C1 segment of cervical spinal cord (tissue), 14 donors: Measurements from ENCODE around the gene LRRC41.
"Not testable (repeated sequence)": the region's sequence is repeated elsewhere in the genome, so short reads cannot be mapped to it uniquely, and the experiment has no call there.

Source experiments
- DNase-seq, 14 donors: peaks; one replicate each; lab custom pipeline; 2025; lab: John Stamatoyannopoulos, UW

LRRC41 gene

GRCh38 chr1:46244656-46245371 is 58.6 kb downstream of the LRRC41 start:
- no peak for DNase-seq

- DNase-seq: not testable (repeated sequence)
These were observed 59.6 kb downstream of the LRRC41 start for GRCh38 chr1:46243831-46244230.

- no peak for DNase-seq
These were observed 60.5 kb downstream of the LRRC41 start for GRCh38 chr1:46242918-46243317.

- not testable (repeated sequence) for DNase-seq
These were observed 61.7 kb downstream of the LRRC41 start for GRCh38 chr1:46241733-46242132.

DNA sequence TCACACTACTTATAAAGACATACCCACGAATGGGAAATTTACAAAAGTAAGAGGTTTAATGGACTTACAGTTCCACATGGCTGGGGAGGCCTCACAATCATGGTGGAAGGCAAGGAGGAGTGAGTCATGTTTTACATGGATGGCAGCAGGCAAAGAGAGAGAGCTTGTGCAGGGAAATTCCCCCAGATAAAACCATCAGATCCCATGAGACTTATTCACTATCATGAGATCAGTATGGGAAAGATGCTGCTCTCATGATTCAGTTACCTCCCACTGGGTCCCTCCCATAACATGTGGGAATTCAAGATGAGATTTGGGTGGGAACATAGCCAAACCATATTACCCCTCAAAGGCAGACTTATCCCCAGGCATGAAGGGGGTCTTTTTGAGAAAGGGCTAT is 64.6 kb downstream of the LRRC41 start:
- not testable (repeated sequence) for DNase-seq

- no peak for DNase-seq
These were observed 66.5 kb downstream of the LRRC41 start for GRCh38 chr1:46236882-46237281.

DNA sequence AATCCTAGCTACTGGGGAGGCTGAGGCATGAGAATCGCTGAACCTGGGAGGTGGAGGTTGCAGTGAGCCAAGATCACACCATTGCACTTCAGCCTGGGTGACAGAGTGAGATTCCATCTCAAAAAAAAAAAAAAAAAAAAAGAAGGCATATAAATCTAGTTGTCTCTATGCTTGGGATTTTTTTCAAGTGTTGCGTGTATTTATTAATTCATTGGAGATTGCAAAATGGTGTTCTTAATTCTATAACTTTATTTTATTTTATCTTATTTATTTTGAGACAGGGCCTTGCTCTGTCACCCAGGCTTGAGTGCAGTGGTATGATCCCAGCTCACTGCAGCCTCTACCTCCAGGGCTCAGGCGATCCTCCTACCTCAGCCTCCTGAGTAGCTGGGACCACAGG is 72.2 kb downstream of the LRRC41 start:
- DNase-seq: not testable (repeated sequence)
